GM12878 (cell line): ENCODE measurements around the gene LYRM4. TPM values are rescaled to one million over a fixed set of nuclear protein-coding genes. Genes with fewer than 3 reads are reported as not detected.
A peak's percentile ranks its signal among the peaks of the same experiment; 100 is the strongest.

Source experiments
- ATAC-seq: fragments of 200-7000 bp; cut with Tn5 transposase; 3 replicates; pipeline ENCODE4 v1.9.1; 2020; ENCODE audit warnings: mild to moderate bottlenecking, moderate library complexity
- Bru-seq: library from RNA; stranded (reverse); fragments of 400-500 nt; gene quantifications from one replicate; lab custom pipeline; 2021; lab: Mats Ljungman, UMichigan
- BruChase-seq, 2 experiments: library from RNA; stranded (reverse); fragments of 400-500 nt; gene quantifications; one replicate each; lab custom pipeline; 2021; lab: Mats Ljungman, UMichigan
- BruUV-seq: library from RNA; stranded (reverse); fragments of 400-500 nt; replicated peaks from 2 replicates; lab custom pipeline; 2021; lab: Mats Ljungman, UMichigan
- CTCF ChIA-PET: fragments of 300-600 bp; sonication (Branson Sonifier 250); formaldehyde crosslinking; extraction: SDS; loops from one replicate; lab custom pipeline; 2021; ENCODE audit warnings: inconsistent platforms; lab: Yijun Ruan, JAX
- POLR2A ChIA-PET: fragments of 350-600 bp; formaldehyde crosslinking; extraction: SDS; loops from one replicate; lab custom pipeline; 2021; ENCODE audit warnings: inconsistent platforms; lab: Charles Lee
- RAD21 ChIA-PET: fragments of 300-600 bp; sonication (Branson Sonifier 250); formaldehyde crosslinking; loops from one replicate; lab custom pipeline; 2023; ENCODE audit warnings: antibody characterized with exemption; ENCODE audit not compliant: unreplicated experiment; lab: Charles Lee
- SMC1A ChIA-PET: fragments of 300-600 bp; sonication (Branson Sonifier 250); formaldehyde crosslinking; loops from one replicate; lab custom pipeline; 2023; ENCODE audit not compliant: unreplicated experiment, uncharacterized antibody; lab: Charles Lee
- DNase-seq: peaks from one replicate; pipeline ENCODE4 v3.0.0-alpha.2; 2011; ENCODE audit warnings: low read depth, low spot score
- FAIRE-seq: peaks from 3 replicates; lab custom pipeline; 2011; peaks lifted over from hg19 to GRCh38; lab: Jason Lieb, UNC
- H2AFZ ChIP-seq: 2 replicates; pipeline ENCODE4 v1.6.0; 2011; ENCODE audit warnings: low read depth, low read length, control low read depth; ENCODE audit not compliant: control insufficient read depth
- H3K27ac ChIP-seq: 2 replicates; pipeline ENCODE4 v1.5.1; 2011; ENCODE audit warnings: control low read depth; ENCODE audit not compliant: control insufficient read depth, insufficient read depth
- H3K27me3 ChIP-seq, 2 experiments: replicated peaks in 1 of 2; 2 replicates each; pipeline versions ENCODE4 v1.6.0 to v1.6.1; 2011; ENCODE audit warnings: low read length in 1 of 2; ENCODE audit not compliant: control insufficient read depth in 2 of 2, insufficient read depth in 2 of 2
- H3K36me3 ChIP-seq, 2 experiments: 2 replicates each; pipeline ENCODE4 v1.5.1; 2011; ENCODE audit warnings: low read length in 1 of 2; ENCODE audit not compliant: control insufficient read depth in 2 of 2, insufficient read depth in 2 of 2
- H3K4me1 ChIP-seq: 2 replicates; pipeline ENCODE4 v1.6.1; 2011; ENCODE audit warnings: mild to moderate bottlenecking, low read length, moderate library complexity, mixed read lengths; ENCODE audit not compliant: control insufficient read depth, insufficient read depth
- H3K4me2 ChIP-seq: 2 replicates; pipeline ENCODE4 v1.6.0; 2011; ENCODE audit warnings: control low read depth; ENCODE audit not compliant: control insufficient read depth, insufficient read depth
- H3K4me3 ChIP-seq: fragments of 200-600 bp; sonication (generic); 2 replicates; pipeline ENCODE4 v1.5.1; 2016
- H3K79me2 ChIP-seq: 2 replicates; pipeline ENCODE4 v1.6.0; 2011; ENCODE audit warnings: low read length; ENCODE audit not compliant: control insufficient read depth, insufficient read depth
- H3K9ac ChIP-seq: 2 replicates; pipeline ENCODE4 v1.8.0; 2011; ENCODE audit warnings: low read length, control low read depth, mixed read lengths; ENCODE audit not compliant: control insufficient read depth, insufficient read depth
- H3K9me3 ChIP-seq: replicated peaks from 3 replicates; pipeline ENCODE4 v1.5.1; 2011; ENCODE audit warnings: mild to moderate bottlenecking, low read length; ENCODE audit not compliant: control insufficient read depth, insufficient read depth
- H4K20me1 ChIP-seq: 2 replicates; pipeline ENCODE4 v1.6.0; 2011; ENCODE audit not compliant: control insufficient read depth, insufficient read depth
- ZBED1 ChIP-seq: IDR thresholded peaks from 2 replicates; pipeline ENCODE4 v1.6.1; 2016; ENCODE audit warnings: borderline replicate concordance
- WGBS: methylation state at CpG from one replicate; pipeline ENCODE4 v1.1.6; 2016; ENCODE audit warnings: low lambda C conversion rate; ENCODE audit not compliant: insufficient replicate concordance, insufficient coverage; ENCODE audit errors: missing lambda C conversion rate; 5-methylcytosine and 5-hydroxymethylcytosine counted together
- in situ Hi-C: fragments of 300-500 bp; cut with MboI; formaldehyde crosslinking; loops from 9 replicates; pipeline ENCODE4 v1.14.3; 2018; ENCODE audit warnings: mixed read lengths
- intact Hi-C: fragments of 100-400 bp; cut with micrococcal nuclease; formaldehyde crosslinking; loops from one replicate; pipeline ENCODE4 v1.14.2; 2022; ENCODE audit not compliant: unreplicated experiment
- long read RNA-seq, 2 experiments: library from polyadenylated mRNA; unstranded; transcript quantifications; one replicate each; pipeline ENCODE4 v2.0.0, GENCODE V29; 2019 to 2020
- polyA minus RNA-seq, 3 experiments: library from RNA; depleted of rRNA, polyadenylated mRNA; stranded (reverse); fragments of >200 nt; gene quantifications; 2 replicates each; pipeline ENCODE4 v1.2.3, GENCODE V29; 2011
- polyA plus RNA-seq, 11 experiments: library from polyadenylated mRNA; depleted of rRNA in 4 of 11; unstranded in 6 of 11; stranded (reverse) in 5 of 11; fragments of >200 nt; fragmentation: Nextera tagmentation in 4 of 11; fragmentation: Illumina TruSeq in 1 of 11; extraction: Ambion mirVana in 4 of 11; extraction: Trizol in 1 of 11; gene quantifications; 1 replicate in 1 of 11; 2 replicates in 10 of 11; pipeline versions ENCODE4 v1.2.1 to v1.2.3, GENCODE V29; 2011 to 2016; ENCODE audit warnings: inconsistent platforms in 2 of 11, missing spikeins in 2 of 11, low read depth in 1 of 11
- total RNA-seq, 4 experiments: library from RNA; depleted of rRNA in 3 of 4; stranded (reverse); fragments of >200 nt in 3 of 4; fragmentation: Illumina TruSeq in 1 of 4; extraction: Trizol in 1 of 4; gene quantifications; 2 replicates each; pipeline versions ENCODE4 v1.2.1 to v1.2.3, GENCODE V29; 2013 to 2021
- TF ChIP-seq, protein P1 (sequence below): IDR thresholded peaks from 2 replicates; pipeline ENCODE4 v1.6.1; 2012; ENCODE audit warnings: low read length, inconsistent platforms
- TF ChIP-seq, protein P2 (sequence below): fragments of 150-350 bp; IDR thresholded peaks from 2 replicates; pipeline ENCODE4 v1.6.1; 2014; ENCODE audit warnings: mild to moderate bottlenecking, low read depth, low read length
- TF ChIP-seq, protein P3 (sequence below): IDR thresholded peaks from 2 replicates; pipeline ENCODE4 v1.6.1; 2011; ENCODE audit warnings: borderline replicate concordance, low read depth, mild to moderate bottlenecking, moderate library complexity, low read length; ENCODE audit not compliant: insufficient read depth, poor library complexity, severe bottlenecking
- TF ChIP-seq, protein P4 (sequence below): IDR thresholded peaks from 2 replicates; pipeline ENCODE4 v1.6.1; 2012; ENCODE audit warnings: mild to moderate bottlenecking, low read depth, low read length

LYRM4 gene
- total RNA-seq (2013; cell fraction: nucleolus; rRNA removed), result 18.2 TPM in 2 replicates
- total RNA-seq (2014; rRNA removed) (38.4 and 38.6 TPM in 2 replicates), total RNA-seq (2014; rRNA removed; fragmentation: Illumina TruSeq; extraction: Trizol) (32.7 and 32.9 TPM in 2 replicates), total RNA-seq (2021) (43.7 and 44.3 TPM in 2 replicates), polyA plus RNA-seq (2011; rRNA removed) (38.0 and 45.4 TPM in 2 replicates), polyA plus RNA-seq (2014; fragmentation: Illumina TruSeq; extraction: Trizol) (36.5 and 44.2 TPM in 2 replicates), polyA plus RNA-seq (2014; fragmentation: Nextera tagmentation; extraction: Ambion mirVana) (10 to 100 TPM; 65.6 to 66.8 TPM), polyA plus RNA-seq (2014; rRNA removed) (28.5 and 36.3 TPM in 2 replicates), polyA plus RNA-seq (2016; fragmentation: Nextera tagmentation; extraction: Ambion mirVana) (10 to 100 TPM; 56.5 to 58.7 TPM), polyA minus RNA-seq (2011; rRNA and poly(A)+ RNA removed) (15.7 and 17.5 TPM in 2 replicates), Bru-seq, nascent RNA (percentile 54 among the genes with signal in this experiment), BruChase-seq, experiment 1, labeled RNA remaining after a 6-hour chase (percentile 59 among the genes with signal in this experiment), BruChase-seq, experiment 2, labeled RNA remaining after a 2-hour chase (percentile 60 among the genes with signal in this experiment)
- 30.2 TPM for polyA plus RNA-seq (2011; ENCODE audit: low read depth)
- 35.2 and 42.7 TPM in 2 replicates for polyA plus RNA-seq (2011; cell fraction: cytosol; rRNA removed)
- 11.0 and 12.8 TPM in 2 replicates for polyA plus RNA-seq (2011; cell fraction: nucleus; rRNA removed)
- polyA plus RNA-seq (2012), result 28.3 and 30.5 TPM in 2 replicates
- polyA minus RNA-seq (2011; cell fraction: cytosol; rRNA and poly(A)+ RNA removed), result 9.4 and 11.0 TPM in 2 replicates
- polyA minus RNA-seq (2011; cell fraction: nucleus; rRNA and poly(A)+ RNA removed), result 3.9 and 8.4 TPM in 2 replicates
- long read RNA-seq, experiment 1, full-length matches to known transcripts, result 26 of 31 reads
- long read RNA-seq, experiment 1, partial matches to known transcripts, result 2 of 31 reads
- long read RNA-seq, experiment 1, other reads (novel, unspliced or antisense), result 3 of 31 reads
- long read RNA-seq, experiment 2, full-length matches to known transcripts, result 115 of 130 reads
- long read RNA-seq, experiment 2, partial matches to known transcripts, result 5 of 130 reads
- long read RNA-seq, experiment 2, other reads (novel, unspliced or antisense), result 10 of 130 reads

DNA sequence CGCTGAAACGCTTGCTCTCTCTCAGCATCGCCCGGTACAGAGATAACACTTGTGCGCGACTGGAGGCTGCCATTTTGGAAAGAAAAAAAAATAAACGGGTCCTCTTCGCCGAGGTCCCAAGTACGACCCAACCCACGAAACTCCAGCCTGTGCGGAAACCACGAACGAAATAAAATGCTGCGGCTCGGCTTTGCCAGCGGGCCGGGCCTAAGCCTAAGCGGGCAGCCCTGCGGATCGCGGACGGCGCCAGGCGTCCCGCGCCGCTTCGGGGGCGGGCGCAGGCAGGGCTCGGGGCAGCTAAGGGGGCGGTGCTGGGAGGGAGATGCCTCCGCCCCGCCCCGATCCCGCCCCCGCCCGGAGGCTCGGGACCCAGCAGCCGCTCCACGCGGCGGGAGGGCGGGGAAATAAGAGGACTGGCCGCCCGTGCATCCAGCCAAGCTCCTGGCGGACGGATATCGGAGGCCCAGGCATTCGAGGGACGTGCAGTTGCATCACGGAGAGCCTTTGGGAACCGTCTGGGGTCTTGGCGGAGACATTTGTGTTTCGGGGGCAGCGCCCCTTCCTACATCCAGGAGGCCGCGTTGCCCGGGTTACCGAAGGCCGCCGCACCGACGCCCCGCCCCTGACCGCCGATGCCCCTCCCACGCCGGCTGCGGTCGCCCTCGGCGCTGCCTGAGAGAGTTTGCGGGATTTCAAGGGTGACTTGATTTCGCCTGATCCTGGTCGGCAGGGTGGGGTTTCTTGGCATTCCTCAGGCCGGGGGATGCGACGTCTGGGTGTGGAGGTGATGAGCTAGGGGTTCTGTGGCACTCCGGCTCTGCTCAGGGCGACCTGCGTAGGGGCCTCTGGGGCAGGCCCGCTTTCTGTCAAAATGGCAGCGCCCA is at the start of gene LYRM4, which contains the start of gene FARS2:
Gene LYRM4, minus strand, starts transcription at position 290 of the 884 bp plus-strand sequence. Its CDS starts 217 bp downstream, at position 73.
Gene FARS2, plus strand, starts transcription at position 853 of the 884 bp plus-strand sequence.
- H4K20me1 ChIP-seq, result no peaks in the 10 kb centered on the region
- peak within 1 kb of the TSS; percentile 98 for H3K27ac ChIP-seq
- ChIA-PET POLR2A (interaction anchor here (0.8 to 2.1 kb wide), 4 partner anchors 11 to 96 kb away, joined by 3 to 5 read pairs (median 3); no protein-coding TSS in a partner anchor), RAD21 (interaction anchor here (0.6 to 2.2 kb wide), 7 partner anchors 34 to 818 kb away, joined by 3 to 19 read pairs (median 4); no protein-coding TSS in a partner anchor), CTCF (interaction anchor here (0.6 to 2.3 kb wide), 9 partner anchors 16 to 404 kb away, joined by 3 to 9 read pairs (median 3); no protein-coding TSS in a partner anchor), SMC1A (interaction anchor here (0.7 to 2.7 kb wide), 7 partner anchors 12 to 119 kb away, joined by 3 to 12 read pairs (median 5); no protein-coding TSS in a partner anchor)
- WGBS, result under 1% methylated on average over 46 of the region's 85 CpGs
- intact Hi-C loops, result loop anchor here (1.0 to 5.0 kb wide), 4 partner anchors 17 to 119 kb away; no protein-coding TSS in a partner anchor
- in situ Hi-C loops, result no loop called here
- H3K79me2 ChIP-seq, result peaks cover 38% of the 10 kb centered on the region
- peak within 1 kb of the TSS; percentile 90 for H3K4me3 ChIP-seq
- peak within 1 kb of the TSS; percentile 92 for H3K9ac ChIP-seq
- no peaks in the 10 kb centered on the region for H3K27me3 ChIP-seq
- peaks cover 8% of the 10 kb centered on the region; the same call in 1 of the 2 replicates for H3K4me1 ChIP-seq
- no peaks in the 10 kb centered on the region for H3K9me3 ChIP-seq
- BruUV-seq, result no TSS peak
- peak; percentile 65 for FAIRE-seq
- no peaks in the 10 kb centered on the region for H3K36me3 ChIP-seq
- peak within 1 kb of the TSS; percentile 99 for H2AFZ ChIP-seq
- DNase-seq, result no peak
- peak within 1 kb of the TSS; percentile 70 for H3K4me2 ChIP-seq
- peak; percentile 87 for ATAC-seq
- TF ChIP-seq, protein P1, sequence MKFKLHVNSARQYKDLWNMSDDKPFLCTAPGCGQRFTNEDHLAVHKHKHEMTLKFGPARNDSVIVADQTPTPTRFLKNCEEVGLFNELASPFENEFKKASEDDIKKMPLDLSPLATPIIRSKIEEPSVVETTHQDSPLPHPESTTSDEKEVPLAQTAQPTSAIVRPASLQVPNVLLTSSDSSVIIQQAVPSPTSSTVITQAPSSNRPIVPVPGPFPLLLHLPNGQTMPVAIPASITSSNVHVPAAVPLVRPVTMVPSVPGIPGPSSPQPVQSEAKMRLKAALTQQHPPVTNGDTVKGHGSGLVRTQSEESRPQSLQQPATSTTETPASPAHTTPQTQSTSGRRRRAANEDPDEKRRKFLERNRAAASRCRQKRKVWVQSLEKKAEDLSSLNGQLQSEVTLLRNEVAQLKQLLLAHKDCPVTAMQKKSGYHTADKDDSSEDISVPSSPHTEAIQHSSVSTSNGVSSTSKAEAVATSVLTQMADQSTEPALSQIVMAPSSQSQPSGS, result no peak
- TF ChIP-seq ZBED1, result no peak
- TF ChIP-seq, protein P2, sequence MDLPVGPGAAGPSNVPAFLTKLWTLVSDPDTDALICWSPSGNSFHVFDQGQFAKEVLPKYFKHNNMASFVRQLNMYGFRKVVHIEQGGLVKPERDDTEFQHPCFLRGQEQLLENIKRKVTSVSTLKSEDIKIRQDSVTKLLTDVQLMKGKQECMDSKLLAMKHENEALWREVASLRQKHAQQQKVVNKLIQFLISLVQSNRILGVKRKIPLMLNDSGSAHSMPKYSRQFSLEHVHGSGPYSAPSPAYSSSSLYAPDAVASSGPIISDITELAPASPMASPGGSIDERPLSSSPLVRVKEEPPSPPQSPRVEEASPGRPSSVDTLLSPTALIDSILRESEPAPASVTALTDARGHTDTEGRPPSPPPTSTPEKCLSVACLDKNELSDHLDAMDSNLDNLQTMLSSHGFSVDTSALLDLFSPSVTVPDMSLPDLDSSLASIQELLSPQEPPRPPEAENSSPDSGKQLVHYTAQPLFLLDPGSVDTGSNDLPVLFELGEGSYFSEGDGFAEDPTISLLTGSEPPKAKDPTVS, result no peak
- TF ChIP-seq, protein P3, sequence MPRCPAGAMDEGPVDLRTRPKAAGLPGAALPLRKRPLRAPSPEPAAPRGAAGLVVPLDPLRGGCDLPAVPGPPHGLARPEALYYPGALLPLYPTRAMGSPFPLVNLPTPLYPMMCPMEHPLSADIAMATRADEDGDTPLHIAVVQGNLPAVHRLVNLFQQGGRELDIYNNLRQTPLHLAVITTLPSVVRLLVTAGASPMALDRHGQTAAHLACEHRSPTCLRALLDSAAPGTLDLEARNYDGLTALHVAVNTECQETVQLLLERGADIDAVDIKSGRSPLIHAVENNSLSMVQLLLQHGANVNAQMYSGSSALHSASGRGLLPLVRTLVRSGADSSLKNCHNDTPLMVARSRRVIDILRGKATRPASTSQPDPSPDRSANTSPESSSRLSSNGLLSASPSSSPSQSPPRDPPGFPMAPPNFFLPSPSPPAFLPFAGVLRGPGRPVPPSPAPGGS, result no peak
- TF ChIP-seq, protein P4, sequence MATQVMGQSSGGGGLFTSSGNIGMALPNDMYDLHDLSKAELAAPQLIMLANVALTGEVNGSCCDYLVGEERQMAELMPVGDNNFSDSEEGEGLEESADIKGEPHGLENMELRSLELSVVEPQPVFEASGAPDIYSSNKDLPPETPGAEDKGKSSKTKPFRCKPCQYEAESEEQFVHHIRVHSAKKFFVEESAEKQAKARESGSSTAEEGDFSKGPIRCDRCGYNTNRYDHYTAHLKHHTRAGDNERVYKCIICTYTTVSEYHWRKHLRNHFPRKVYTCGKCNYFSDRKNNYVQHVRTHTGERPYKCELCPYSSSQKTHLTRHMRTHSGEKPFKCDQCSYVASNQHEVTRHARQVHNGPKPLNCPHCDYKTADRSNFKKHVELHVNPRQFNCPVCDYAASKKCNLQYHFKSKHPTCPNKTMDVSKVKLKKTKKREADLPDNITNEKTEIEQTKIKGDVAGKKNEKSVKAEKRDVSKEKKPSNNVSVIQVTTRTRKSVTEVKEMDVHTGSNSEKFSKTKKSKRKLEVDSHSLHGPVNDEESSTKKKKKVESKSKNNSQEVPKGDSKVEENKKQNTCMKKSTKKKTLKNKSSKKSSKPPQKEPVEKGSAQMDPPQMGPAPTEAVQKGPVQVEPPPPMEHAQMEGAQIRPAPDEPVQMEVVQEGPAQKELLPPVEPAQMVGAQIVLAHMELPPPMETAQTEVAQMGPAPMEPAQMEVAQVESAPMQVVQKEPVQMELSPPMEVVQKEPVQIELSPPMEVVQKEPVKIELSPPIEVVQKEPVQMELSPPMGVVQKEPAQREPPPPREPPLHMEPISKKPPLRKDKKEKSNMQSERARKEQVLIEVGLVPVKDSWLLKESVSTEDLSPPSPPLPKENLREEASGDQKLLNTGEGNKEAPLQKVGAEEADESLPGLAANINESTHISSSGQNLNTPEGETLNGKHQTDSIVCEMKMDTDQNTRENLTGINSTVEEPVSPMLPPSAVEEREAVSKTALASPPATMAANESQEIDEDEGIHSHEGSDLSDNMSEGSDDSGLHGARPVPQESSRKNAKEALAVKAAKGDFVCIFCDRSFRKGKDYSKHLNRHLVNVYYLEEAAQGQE, result no peak
